Activated CD4-positive, alpha-beta T cell treated with anti-CD3 and anti-CD28 coated beads for 24 hours (primary cell): ENCODE measurements around the gene BAZ1A.
"Not testable (repeated sequence)": the region's sequence is repeated elsewhere in the genome, so short reads cannot be mapped to it uniquely, and the experiment has no call there.

ENCODE experiments used
- DNase-seq, 2 donors: peaks; one replicate each; pipeline ENCODE4 v3.0.0-alpha.2; 2020; ENCODE audit warnings: low read depth in 2 of 2

The BAZ1A gene

GRCh38 chr14:34858765-34859164 is 16.4 kb downstream of the BAZ1A start:
- no peak for DNase-seq

DNA sequence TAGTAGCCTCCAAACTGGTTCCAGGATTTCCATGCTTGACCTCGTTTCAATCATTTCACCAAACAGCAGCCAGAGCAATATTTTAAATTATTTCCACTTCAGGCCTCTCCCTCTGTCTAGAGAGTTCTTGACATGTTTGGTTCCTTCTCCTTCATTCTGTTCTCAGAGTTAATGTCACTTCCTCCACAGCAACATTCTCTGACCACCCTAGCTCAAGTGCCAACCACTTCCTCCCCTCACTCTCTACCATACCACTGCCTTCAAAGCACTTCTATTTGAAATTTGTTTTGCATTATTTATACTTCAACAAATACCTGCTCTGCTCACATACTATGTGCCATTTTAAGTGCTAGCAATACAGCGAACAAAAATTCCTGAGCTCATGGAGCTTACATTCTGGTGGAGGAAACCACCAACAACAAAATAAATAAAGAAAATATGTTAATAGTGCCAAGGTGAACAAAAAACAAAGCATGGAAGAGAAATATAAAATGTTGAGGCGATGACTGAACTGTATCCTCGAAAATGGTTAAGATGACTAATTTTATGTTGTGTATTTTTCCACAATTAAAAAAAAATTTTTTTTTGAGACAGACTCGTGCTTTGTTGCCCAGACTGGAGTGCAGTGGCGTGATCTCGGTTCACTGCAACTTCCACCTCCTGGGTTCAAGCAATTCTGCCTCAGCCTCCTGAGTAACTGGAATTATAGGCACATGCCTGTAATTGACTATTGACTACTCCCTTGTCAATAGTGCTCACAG is 17.3 kb downstream of the BAZ1A start:
- no peak for DNase-seq

GRCh38 chr14:34853041-34853440 is 22.1 kb downstream of the BAZ1A start:
- DNase-seq: no peak

DNA sequence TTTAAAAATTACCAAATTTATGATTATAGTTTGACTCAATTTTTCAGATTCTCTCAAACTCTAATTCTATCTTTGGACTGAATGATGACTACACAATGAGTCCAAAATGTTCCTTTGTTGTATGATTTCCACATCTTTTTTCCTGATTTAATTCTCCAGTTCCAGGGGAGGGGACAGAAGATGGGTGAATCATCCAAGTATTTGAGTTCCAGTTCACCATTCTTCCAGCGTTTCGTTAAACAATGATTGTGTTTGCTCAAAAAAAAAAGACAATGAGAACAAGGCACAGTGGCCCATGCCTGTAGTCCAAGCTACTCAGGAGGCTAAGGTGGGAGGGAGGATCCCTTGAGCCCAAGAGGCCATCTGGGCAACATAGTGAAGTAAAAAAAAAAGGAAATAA is 23.8 kb downstream of the BAZ1A start:
- no peak for DNase-seq

DNA sequence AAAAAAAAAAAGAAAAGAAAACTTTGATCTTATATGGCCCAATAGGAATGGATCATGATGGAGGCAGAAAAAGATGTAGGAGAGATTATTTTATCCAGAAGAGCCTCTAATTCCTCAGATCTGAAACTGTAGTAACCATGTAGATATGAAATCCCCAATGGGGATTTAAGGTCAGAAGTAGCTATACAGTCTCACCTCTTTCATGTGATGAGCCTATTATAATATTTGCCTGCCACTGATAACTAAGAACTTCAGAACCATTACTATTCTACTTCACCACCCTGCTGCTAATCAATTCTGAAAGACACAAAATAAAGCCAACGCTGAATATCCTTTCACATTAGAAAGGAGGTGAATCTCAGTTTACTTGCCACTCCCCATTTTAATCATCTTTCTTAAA is 29.3 kb downstream of the BAZ1A start:
- no peak for DNase-seq

GRCh38 chr14:34843011-34843554 is 32.1 kb downstream of the BAZ1A start:
- DNase-seq: no peak

DNA sequence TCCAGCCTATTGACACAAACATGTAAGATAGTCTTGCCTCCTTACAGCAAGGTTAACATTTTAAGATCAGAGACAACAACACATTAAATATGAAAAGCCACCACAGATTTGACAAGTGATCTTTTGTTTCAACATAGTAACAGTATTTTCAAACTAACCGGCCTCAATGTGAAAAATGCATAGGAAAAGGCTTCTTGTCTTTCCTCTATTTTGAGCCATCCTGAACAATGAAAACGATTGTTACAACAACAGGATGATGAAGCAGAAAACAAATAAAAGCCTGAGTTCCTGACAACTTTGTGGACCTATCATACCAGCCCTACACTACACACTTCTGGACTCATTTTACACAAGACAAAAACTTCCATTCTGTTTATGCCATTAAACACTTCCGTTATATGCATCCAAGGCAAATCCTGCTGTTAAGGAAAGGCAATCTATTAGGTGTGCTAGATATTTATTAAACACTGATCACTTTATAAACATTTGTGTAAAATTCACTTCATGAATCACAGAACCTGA is 37.3 kb downstream of the BAZ1A start:
- DNase-seq: no peak

DNA sequence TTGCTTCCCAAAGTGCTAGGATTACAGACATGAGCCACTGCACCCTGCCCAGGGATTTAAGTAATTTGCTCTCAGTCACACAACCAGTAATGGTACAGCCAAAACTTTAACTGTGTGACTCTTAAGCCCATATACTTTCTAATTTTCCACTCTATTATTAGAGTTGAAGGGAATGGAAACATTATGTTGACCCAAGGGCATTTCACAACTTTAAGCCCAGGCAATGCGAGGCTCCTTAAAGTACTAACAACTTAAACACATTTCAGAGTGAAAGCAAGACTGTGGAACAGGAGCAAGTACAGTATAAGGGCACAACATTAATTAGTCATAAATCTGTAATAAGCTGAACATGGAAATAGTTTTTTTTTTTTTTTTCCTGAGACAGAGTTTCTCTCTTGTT is 39.8 kb downstream of the BAZ1A start:
- no peak for DNase-seq

DNA sequence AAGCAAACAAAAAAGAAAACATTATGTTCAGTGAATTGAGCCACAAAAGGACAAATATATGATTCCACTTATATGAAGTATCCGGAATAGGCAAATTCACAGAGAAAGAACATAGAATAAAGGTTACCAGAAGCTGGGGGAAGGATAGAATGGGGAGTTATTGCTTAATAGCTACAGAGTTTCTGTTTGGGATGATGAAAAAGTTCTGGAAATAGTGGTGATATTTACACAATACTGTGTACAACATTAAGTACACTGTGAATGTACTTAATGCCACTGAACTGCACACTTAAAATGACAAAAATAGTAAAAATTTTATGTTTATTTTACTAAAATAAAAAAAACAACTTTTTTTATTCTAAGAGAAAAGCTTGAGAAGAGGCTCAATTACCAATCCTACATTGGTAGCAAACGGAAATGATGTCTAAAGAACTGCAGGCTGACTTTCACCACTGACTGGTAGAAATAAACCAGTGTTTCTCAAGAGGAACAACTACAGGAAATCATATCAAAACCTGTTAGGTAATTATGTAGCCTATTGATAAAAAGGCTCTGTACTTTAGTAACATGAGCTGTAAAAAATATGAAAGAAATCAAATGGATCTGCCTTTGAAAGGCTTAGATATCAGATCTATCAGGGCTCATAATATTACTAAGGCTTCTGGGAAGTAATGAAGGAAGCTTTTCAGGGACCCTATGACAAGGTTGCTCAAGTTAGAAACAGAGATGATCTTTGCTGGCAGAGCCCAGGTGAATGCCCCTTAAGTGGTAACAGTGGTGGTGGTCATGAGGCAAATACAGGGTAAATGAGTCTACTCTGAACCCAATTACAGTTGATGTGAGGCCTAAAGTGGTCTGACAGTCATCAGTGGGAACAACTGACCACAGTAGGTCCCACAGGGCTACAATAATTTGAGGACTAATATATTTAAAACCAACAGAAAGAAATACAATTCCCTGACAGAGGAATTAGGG is 41.3 kb downstream of the BAZ1A start:
- DNase-seq: no peak

DNA sequence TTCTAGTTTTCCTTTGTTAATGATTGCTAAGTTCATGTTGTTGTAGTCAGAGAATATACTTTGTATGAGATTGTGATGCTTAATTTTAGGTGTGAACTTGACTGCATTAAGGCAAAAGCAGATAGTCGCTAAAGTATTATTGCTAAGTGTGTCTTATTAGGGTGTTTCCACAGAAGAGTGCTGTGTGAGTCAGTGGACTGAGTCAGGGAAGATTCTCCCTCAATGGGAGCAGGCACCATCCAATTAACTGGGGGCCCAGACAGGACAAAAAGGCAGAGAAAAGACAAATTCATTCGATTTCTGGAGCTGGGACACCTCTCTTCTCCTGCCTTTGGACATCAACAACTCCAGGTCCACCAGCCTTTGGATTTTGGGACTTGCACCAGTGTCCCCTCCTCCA is 48.5 kb downstream of the BAZ1A start:
- no peak for DNase-seq

DNA sequence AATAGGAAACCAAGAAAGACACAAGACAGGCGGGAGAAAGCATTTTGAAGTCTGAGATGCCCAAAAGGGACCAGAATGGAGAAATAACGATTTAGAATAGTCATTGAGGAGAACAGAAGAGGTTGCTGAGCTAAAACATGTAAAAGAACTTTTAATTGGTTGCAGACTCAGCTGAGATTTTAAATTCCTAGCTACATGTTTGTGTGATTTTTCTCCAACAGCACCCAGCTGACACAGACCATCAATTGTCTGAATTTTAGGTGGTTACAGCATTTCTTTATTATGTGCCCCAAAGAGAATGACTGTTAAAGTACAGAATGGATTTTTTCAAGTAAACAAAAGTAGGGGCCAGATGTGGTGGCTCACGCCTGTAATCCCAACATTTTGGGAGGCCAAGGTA is 50.3 kb downstream of the BAZ1A start:
- DNase-seq: no peak

- no peak for DNase-seq
Measured at GRCh38 chr14:34824256-34824655, 50.9 kb downstream of the BAZ1A start.

DNA sequence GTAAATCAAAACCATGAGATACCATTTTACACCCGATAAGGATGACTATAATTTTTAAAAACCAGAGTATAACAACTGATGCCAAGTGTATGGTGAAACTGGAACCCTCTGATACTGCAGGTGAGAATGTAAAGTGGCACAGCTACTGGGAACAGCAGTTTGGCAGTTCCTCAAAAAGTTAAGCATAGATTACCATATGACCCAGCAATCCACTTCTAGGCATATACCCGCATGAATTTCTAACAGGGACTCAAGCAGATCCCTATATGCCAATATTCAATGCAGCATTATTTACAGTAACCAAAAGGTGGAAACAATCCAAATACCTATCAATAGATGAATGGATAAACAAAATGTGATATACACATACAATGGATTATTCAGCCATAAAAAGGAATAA is 57.4 kb downstream of the BAZ1A start:
- no peak for DNase-seq

DNA sequence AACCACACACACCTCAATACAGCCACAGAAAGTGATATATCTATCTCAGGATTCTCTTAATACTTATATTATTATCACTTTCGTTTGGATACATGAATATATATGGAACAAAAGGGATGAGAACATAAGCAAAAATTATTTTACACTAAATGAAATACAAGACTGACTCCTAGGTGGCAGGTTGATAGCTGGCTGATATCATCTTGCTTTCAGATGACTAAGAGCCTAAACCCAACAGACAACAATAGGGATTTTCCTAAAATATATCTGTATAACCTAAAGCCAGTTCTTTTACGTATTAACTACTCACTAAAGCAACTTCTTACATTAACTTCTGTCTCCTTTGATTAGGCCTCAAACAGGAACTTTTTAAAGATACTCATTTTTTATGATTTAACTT is 65.1 kb downstream of the BAZ1A start:
- no peak for DNase-seq

- no peak for DNase-seq
Measured at GRCh38 chr14:34806257-34806656, 68.9 kb downstream of the BAZ1A start.

GRCh38 chr14:34804933-34805332 is 70.2 kb downstream of the BAZ1A start:
- no peak for DNase-seq

DNA sequence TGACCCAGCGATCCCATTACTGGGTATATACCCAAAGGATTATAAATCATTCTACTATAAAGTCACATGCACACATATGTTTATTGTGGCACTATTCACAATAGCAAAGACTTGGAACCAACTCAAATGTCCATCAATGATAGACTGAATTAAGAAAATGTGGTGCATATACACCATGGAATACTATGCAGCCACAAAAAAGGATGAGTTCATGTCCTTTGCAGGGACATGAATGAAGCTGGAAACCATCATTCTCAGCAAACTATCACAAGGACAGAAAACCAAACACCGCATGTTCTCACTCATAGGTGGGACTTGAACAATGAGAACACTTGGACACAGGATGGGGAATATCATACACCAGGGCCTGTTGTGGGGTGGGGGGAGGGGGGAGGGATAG is 76.3 kb downstream of the BAZ1A start:
- not testable (repeated sequence) for DNase-seq

GRCh38 chr14:34797747-34798583 is 77.2 kb downstream of the BAZ1A start:
- DNase-seq: no peak

DNA sequence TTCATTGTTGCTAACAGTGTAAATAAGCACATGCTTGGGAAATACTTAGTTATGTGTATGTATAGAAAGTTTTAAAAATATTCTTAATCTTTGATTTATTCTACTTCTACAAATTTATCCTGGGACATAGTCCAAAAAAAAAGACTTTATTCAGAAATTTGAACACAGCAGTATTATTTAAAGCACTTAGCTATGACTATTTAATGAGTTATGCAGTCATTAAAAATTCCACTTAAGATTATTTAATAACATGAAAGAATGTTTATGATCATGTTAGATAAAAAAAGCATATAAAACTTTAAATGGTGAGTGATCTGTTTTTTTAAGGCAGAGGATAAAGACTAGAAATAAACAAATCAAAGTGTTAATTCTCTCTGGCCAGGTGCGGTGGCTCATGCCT is 78.3 kb downstream of the BAZ1A start:
- DNase-seq: no peak

GRCh38 chr14:34794941-34795340 is 80.2 kb downstream of the BAZ1A start:
- no peak for DNase-seq

- DNase-seq: no peak
Measured at GRCh38 chr14:34794217-34794616, 80.9 kb downstream of the BAZ1A start.

GRCh38 chr14:34792598-34792997 is 82.6 kb downstream of the BAZ1A start:
- DNase-seq: no peak
